HG03103 (cell line): ENCODE results near the gene RNF6.
A peak's percentile ranks its signal among the peaks of the same experiment; 100 is the strongest.

Experiments
- ATAC-seq: cut with Tn5 transposase; IDR thresholded peaks from one replicate; pipeline ENCODE4 v1.9.1; 2021; ENCODE audit warnings: low read depth; ENCODE audit not compliant: unreplicated experiment

Gene RNF6

GRCh38 chr13:26227166-26227971, 5.3 kb upstream of the RNF6 start:
- ATAC-seq = no peak

DNA sequence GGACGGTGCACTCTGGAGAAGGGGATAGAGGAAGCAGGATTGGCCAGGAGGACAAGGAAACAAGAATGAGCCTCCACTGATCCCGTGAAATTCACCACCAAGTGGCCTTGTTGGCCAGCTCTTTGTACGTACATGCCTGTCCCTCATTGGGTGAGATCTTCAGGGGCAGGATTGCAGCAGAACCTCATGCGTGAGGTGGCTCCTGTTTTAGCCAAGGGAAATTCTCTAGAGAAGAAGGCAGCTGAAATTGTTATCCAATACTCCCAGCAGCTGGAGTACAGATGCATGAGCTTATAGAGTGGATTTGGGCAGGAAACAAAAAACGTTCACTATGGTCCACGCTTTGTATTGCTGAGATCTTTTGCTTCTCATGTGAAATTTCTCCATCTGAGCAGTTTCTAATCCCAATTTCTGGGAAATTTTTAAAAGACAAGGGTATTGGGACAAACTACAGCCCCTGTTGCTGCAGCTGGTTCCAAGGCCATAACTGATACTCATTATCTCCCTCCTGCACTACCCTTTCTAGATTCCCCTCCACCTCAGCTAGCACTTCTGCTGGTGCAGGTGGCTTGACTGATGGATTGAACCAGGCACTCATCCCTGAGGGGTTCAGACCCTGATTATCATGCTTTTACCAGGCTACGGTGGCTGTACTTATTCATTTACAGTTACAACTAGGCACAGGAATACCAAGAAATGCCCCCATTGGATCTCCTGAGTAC, 3.9 kb upstream of the RNF6 start:
- ATAC-seq = no peak

GRCh38 chr13:26222520-26223046, 469 bp upstream of the RNF6 start:
- ATAC-seq = peak; percentile 38

GRCh38 chr13:26221399-26221720, 754 bp downstream of the RNF6 start:
- ATAC-seq = peak; percentile 20

DNA sequence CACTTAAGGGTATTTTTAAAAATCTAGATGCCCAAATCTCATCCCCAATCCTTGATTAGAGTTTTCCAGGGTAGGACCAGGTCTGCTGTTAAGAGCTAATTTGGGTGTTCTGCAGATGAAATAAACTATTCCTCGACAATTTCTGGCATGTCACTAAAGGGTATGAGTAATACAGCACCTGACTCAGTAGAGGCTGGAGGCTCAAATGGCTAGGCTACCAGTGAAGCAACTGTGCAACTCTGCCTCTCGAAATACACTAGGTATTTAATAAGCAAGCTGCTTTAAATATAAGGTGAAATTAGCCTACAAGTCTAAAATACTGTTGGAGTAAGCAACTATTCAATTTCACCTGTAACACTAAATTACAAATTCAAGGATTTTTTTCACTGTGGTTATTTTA, 1.5 kb downstream of the RNF6 start:
- no peak for ATAC-seq

DNA sequence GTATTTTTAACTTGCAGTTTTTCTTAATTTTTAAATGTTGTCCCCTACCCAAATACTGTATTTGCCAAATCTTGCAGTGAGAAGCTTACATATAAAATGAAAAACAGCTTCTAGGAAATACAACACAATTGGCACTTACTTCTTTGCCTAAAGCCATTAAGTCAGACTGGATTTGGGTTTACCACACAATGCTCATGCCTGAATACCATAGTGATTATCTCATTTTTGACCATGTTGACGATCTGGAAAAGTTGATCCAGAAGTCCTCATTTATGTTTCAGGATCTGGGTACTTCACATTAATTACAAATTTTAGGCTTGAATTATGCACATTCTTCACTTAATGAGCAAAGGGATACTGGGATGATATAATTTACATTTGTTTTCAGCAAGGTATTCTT, 2.4 kb downstream of the RNF6 start:
- no peak for ATAC-seq

- ATAC-seq = no peak
These were observed 6.1 kb downstream of the RNF6 start for GRCh38 chr13:26216042-26216441.

DNA sequence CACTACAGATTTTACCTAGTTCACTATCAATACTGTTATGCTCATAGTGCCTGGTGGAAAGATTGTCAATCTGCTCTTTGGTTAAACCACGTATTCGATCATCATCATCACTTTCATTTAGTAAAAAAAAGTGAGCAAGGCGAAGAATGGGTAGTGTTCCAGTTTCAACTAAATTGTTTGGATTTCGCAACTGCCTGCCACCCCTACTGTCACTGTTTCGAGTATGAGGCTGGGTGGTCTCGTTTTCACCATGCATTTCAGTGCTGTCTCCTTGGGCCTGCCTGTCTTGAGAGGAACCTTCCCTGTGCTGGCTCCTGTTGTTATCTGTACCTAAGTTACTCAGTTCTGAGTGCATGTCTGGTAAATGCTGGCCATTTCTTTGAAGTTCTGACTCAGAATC, 8.1 kb downstream of the RNF6 start:
- ATAC-seq = no peak

GRCh38 chr13:26213345-26213744, 8.8 kb downstream of the RNF6 start:
- no peak for ATAC-seq

GRCh38 chr13:26208287-26208686, 13.8 kb downstream of the RNF6 start:
- no peak for ATAC-seq

GRCh38 chr13:26202365-26202972, 19.6 kb downstream of the RNF6 start:
- ATAC-seq = no peak

DNA sequence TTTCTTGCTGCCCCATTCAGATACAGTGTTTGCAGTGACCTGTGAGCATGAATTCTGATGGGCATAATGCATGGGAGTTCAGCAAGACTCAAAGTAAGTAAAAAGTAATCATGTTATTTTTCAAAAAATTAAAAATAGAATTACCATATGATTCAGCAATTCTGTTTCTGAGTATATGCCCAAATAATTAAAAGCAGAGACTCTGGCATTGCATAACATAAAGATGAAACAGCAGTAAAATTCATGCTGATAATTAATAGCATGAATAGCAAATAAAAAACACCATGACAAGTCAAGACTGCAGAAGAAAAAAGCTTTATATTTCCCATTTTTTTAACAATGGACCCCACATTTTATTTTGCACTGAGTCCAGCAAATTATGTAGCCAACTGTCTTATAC, 21.3 kb downstream of the RNF6 start:
- ATAC-seq = no peak

- no peak for ATAC-seq
These were observed 24.0 kb downstream of the RNF6 start for GRCh38 chr13:26198116-26198515.

- ATAC-seq = no peak
These were observed 24.8 kb downstream of the RNF6 start for GRCh38 chr13:26197298-26197697.

- ATAC-seq = no peak
These were observed 35.1 kb downstream of the RNF6 start for GRCh38 chr13:26186995-26187394.

DNA sequence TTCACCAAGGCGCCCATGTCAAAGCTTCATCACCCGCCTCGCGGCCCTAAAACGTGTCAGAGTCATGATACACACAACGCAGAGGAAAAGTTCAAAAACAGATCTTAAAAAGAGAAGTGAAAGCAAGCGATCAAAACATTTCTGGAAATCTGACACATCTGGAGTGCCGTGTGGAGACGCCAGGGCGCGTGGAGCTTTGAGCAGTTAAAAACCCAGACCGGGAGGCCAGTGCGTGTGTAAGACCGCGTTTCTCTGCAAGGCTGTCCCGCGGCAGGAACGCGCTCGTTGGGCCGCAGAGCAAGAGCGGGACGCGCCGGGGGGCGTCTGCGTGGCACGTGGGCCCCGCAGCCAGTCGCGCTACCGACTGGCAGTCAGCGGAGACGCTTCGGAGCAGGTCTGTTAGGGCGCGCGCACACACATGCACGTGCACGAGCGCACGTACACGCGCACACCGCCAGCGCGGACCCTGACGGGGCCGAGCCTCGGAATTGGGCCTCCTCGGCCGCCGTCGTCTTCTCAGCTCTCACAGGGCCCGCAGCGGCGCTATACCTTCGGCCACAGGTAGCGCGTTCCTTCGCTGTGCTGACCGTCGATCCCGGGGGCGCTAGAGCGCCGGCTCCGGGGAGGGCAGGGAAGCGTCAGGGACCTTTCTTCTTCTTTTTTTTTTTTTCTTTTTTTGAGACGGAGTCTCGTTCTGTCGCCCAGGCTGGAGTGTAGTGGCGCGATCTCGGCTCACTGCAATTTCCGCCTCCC, 35.8 kb downstream of the RNF6 start:
- peak; percentile 66 for ATAC-seq

DNA sequence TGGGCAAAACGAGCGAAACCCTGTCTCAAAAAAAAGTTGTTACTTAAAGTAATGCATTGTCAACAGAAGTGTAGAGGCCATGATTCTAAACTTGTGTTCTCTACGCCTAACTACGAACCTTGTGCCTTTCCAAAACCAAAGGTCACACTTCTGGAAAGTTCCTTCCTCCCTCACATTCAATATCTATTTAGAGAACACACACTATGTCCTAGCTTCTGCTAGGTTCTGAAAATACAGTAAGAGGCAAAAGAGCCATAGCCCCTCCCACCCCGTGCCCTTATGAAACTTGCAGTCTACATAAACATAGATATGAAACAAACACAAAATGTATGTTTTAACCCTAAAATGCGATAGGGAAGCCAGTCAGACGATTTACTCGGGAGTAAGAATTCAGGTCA, 36.4 kb downstream of the RNF6 start:
- ATAC-seq = no peak

- ATAC-seq = peak; percentile 39
These were observed 37.3 kb downstream of the RNF6 start for GRCh38 chr13:26184791-26185250.

GRCh38 chr13:26183416-26183815, 38.7 kb downstream of the RNF6 start:
- ATAC-seq = no peak

DNA sequence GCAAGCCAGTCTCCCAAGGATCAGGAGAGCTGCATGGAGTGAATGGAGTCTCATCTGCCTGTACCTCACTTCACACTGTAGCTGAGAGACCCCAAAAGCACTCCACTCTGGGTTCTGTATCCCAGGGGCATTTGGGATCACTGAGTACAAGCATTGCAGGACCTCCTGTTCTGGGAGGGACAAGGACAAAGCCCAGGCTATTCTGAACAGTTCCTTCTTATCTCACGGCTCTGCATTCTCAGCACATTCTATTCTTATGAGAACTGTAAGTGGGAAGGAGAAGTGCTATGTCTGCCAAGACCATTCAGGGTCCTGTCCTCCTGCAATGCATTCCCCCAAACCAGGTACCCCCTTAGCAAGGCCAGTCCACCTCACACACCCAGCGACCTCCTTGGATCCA, 42.8 kb downstream of the RNF6 start:
- no peak for ATAC-seq

- no peak for ATAC-seq
These were observed 53.3 kb downstream of the RNF6 start for GRCh38 chr13:26168835-26169234.
